Prostate gland (tissue), 2 donors: ENCODE measurements around the gene SEMA4F.

Experiments
- CTCF ChIP-seq, 4 experiments: fragments of 200-600 bp in 2 of 4; fragments of 450-650 bp in 2 of 4; sonication (generic) in 2 of 4; IDR thresholded peaks; 1 replicate in 3 of 4; 2 replicates in 1 of 4; pipeline ENCODE4 v1.5.1; 2016 to 2019; ENCODE audit warnings: antibody characterized with exemption in 4 of 4, mild to moderate bottlenecking in 2 of 4, moderate library complexity in 2 of 4
- POLR2A ChIP-seq: fragments of 450-650 bp; IDR thresholded peaks from one replicate; pipeline ENCODE4 v1.6.1; 2016; ENCODE audit warnings: antibody characterized with exemption, mild to moderate bottlenecking
- POLR2AphosphoS5 ChIP-seq: sonication (generic); formaldehyde crosslinking; IDR thresholded peaks from one replicate; pipeline ENCODE4 v1.6.1; 2017; ENCODE audit warnings: antibody characterized with exemption

DNA sequence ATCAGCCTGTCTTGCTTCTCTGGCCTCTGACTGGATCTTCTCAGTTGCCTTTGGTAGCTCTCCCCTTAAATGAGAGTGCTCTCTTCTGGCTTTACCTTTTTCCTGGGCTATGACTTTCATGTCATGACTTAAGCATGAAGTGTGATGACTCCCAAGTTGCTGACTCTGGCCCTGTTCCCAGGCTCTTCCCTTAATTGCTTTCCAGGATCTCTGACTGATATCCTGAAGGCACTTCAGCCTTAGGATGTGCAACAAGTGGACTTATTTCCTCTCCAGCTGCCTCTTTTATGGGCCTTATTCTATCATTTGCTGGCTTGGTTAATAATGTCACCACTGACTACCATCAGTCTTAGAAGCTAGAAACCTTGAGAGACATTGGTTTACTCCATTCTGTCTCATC is 17.4 kb downstream of the SEMA4F start:
- TF ChIP-seq CTCF (IDR thresholded peaks at IDR 0.05): no peak
- no peak for TF ChIP-seq POLR2AphosphoS5
- TF ChIP-seq POLR2A: no peak
